Neural progenitor cell (in vitro differentiated cells): Measurements from ENCODE around the gene TUBAL3. TPM values are rescaled to one million over a fixed set of nuclear protein-coding genes. Genes with fewer than 3 reads are reported as not detected.

Experiments used
- DNase-seq: peaks from one replicate; pipeline ENCODE4 v3.0.0-alpha.2; 2016; ENCODE audit warnings: low spot score
- H2AFZ ChIP-seq: fragments of 200-600 bp; sonication (generic); replicated peaks from 2 replicates; pipeline ENCODE4 v1.6.1; 2016; ENCODE audit warnings: antibody characterized with exemption
- H3F3A ChIP-seq: fragments of 200-600 bp; sonication (generic); 2 replicates; pipeline ENCODE4 v1.6.1; 2016; ENCODE audit warnings: antibody characterized with exemption, low read depth
- H3K27ac ChIP-seq: fragments of 200-600 bp; sonication (generic); 2 replicates; pipeline ENCODE4 v1.5.1; 2016; ENCODE audit warnings: mild to moderate bottlenecking
- H3K27me3 ChIP-seq: fragments of 200-600 bp; sonication (generic); 2 replicates; pipeline ENCODE4 v1.6.1; 2016; ENCODE audit warnings: mild to moderate bottlenecking, moderate library complexity
- H3K36me3 ChIP-seq: fragments of 200-600 bp; sonication (generic); 2 replicates; pipeline ENCODE4 v1.5.1; 2016
- H3K4me1 ChIP-seq: fragments of 200-600 bp; sonication (generic); 2 replicates; pipeline ENCODE4 v1.6.1; 2016; ENCODE audit warnings: mixed run types
- H3K4me2 ChIP-seq: fragments of 200-600 bp; sonication (generic); 2 replicates; pipeline ENCODE4 v1.6.1; 2016
- H3K4me3 ChIP-seq: fragments of 200-600 bp; sonication (generic); 2 replicates; pipeline ENCODE4 v1.5.1; 2016
- H3K79me2 ChIP-seq: fragments of 200-600 bp; sonication (generic); 2 replicates; pipeline ENCODE4 v1.6.1; 2016; ENCODE audit warnings: low read depth
- H3K9ac ChIP-seq: fragments of 200-600 bp; sonication (generic); 2 replicates; pipeline ENCODE4 v1.6.1; 2016
- H3K9me3 ChIP-seq: fragments of 200-600 bp; sonication (generic); 2 replicates; pipeline ENCODE4 v1.5.1; 2016; ENCODE audit warnings: low read depth
- H4K20me1 ChIP-seq: fragments of 200-600 bp; sonication (generic); 2 replicates; pipeline ENCODE4 v1.6.1; 2016; ENCODE audit warnings: low read depth
- H3K27ac Mint-ChIP-seq: 3 replicates; pipeline ENCODE4 v1.8.0; 2021; ENCODE audit warnings: mixed read lengths
- H3K27me3 Mint-ChIP-seq: 2 replicates; pipeline ENCODE4 v1.8.0; 2022; ENCODE audit warnings: low read depth, mild to moderate bottlenecking, inconsistent platforms, moderate library complexity, mixed read lengths; ENCODE audit not compliant: insufficient read depth
- H3K36me3 Mint-ChIP-seq: 3 replicates; pipeline ENCODE4 v1.8.0; 2021; ENCODE audit warnings: mixed read lengths
- H3K4me1 Mint-ChIP-seq: 3 replicates; pipeline ENCODE4 v1.8.0; 2021; ENCODE audit warnings: mixed read lengths
- H3K4me3 Mint-ChIP-seq: 3 replicates; pipeline ENCODE4 v1.8.0; 2021; ENCODE audit warnings: mild to moderate bottlenecking, moderate library complexity, mixed read lengths
- H3K9me3 Mint-ChIP-seq: 3 replicates; pipeline ENCODE4 v1.8.0; 2020; ENCODE audit warnings: mixed read lengths
- CTCF ChIP-seq: fragments of 200-600 bp; sonication (generic); IDR thresholded peaks from 2 replicates; pipeline ENCODE4 v1.5.1; 2017; ENCODE audit warnings: antibody characterized with exemption, mild to moderate bottlenecking
- EZH2 ChIP-seq: fragments of 200-600 bp; sonication (generic); IDR thresholded peaks from 2 replicates; pipeline ENCODE4 v1.6.1; 2017; ENCODE audit warnings: antibody characterized with exemption, mild to moderate bottlenecking, moderate library complexity
- EZH2phosphoT487 ChIP-seq: fragments of 200-600 bp; sonication (generic); IDR thresholded peaks from 2 replicates; pipeline ENCODE4 v1.6.1; 2017; ENCODE audit warnings: antibody characterized with exemption
- total RNA-seq: library from RNA; depleted of rRNA; stranded (reverse); fragments of >200 nt; gene quantifications from 2 replicates; pipeline ENCODE4 v1.2.3, GENCODE V29; 2015; ENCODE audit warnings: low replicate concordance

Gene TUBAL3
- total RNA-seq, 1 donor from 2014 or later: not detected

GRCh38 chr10:5434017-5434753 lies 29.6 kb upstream of the TUBAL3 start:
- Mint-ChIP-seq H3K36me3 (peaks cover 16% of the 10 kb centered on the region), H3K9me3 (peaks cover 9% of the 10 kb centered on the region), H3K27ac (no peak overlapping the region), H3K4me3 (no peak overlapping the region), H3K27me3 (no peaks in the 10 kb centered on the region), H3K4me1 (no peaks in the 10 kb centered on the region)
- Histone ChIP-seq H2AFZ (no peak overlapping the region), H3K9me3 (no peaks in the 10 kb centered on the region), H3K79me2 (peaks cover 35% of the 10 kb centered on the region), H3K4me2 (no peak overlapping the region), H3K27ac (peak overlapping the region; percentile 32), H3F3A (peaks cover 11% of the 10 kb centered on the region), H3K4me1 (no peaks in the 10 kb centered on the region), H3K27me3 (no peaks in the 10 kb centered on the region), H3K4me3 (no peak overlapping the region), H3K9ac (no peak overlapping the region), H3K36me3 (peaks cover 15% of the 10 kb centered on the region), H4K20me1 (peaks cover 4% of the 10 kb centered on the region)
- no peak for TF ChIP-seq EZH2phosphoT487
- peak; percentile 74 for TF ChIP-seq CTCF
- no peak for TF ChIP-seq EZH2
- DNase-seq: peak; percentile 58

- Mint-ChIP-seq H3K4me3 (no peak overlapping the region), H3K27ac (no peak overlapping the region), H3K4me1 (no peaks in the 10 kb centered on the region), H3K27me3 (no peaks in the 10 kb centered on the region), H3K9me3 (peaks cover 9% of the 10 kb centered on the region), H3K36me3 (peaks cover 19% of the 10 kb centered on the region)
- H3K9me3 ChIP-seq: no peaks in the 10 kb centered on the region
- H2AFZ ChIP-seq: no peak overlapping the region
- peaks cover 34% of the 10 kb centered on the region for H3K79me2 ChIP-seq
- peaks cover 4% of the 10 kb centered on the region for H4K20me1 ChIP-seq
- no peak for DNase-seq
- peak overlapping the region; percentile 34 for H3K27ac ChIP-seq
- no peaks in the 10 kb centered on the region for H3K27me3 ChIP-seq
- no peak overlapping the region for H3K4me3 ChIP-seq
- no peak for TF ChIP-seq EZH2phosphoT487
- peaks cover 18% of the 10 kb centered on the region for H3K36me3 ChIP-seq
- H3K4me1 ChIP-seq: no peaks in the 10 kb centered on the region
- no peak overlapping the region for H3K9ac ChIP-seq
- no peak overlapping the region for H3K4me2 ChIP-seq
- peaks cover 11% of the 10 kb centered on the region for H3F3A ChIP-seq
Measured at GRCh38 chr10:5433182-5433581, 28.6 kb upstream of the TUBAL3 start.

GRCh38 chr10:5428133-5428532 lies 23.5 kb upstream of the TUBAL3 start:
- Histone ChIP-seq H3K27ac (no peak overlapping the region), H3K9ac (no peak overlapping the region), H4K20me1 (peaks cover 27% of the 10 kb centered on the region), H3K4me1 (no peaks in the 10 kb centered on the region), H2AFZ (no peak overlapping the region), H3K27me3 (no peaks in the 10 kb centered on the region), H3K4me3 (no peak overlapping the region), H3K36me3 (peaks cover 18% of the 10 kb centered on the region), H3K79me2 (peaks cover 47% of the 10 kb centered on the region), H3F3A (peaks cover 4% of the 10 kb centered on the region), H3K4me2 (no peak overlapping the region), H3K9me3 (no peaks in the 10 kb centered on the region)
- Mint-ChIP-seq H3K27ac (no peak overlapping the region), H3K9me3 (peaks cover 9% of the 10 kb centered on the region), H3K4me1 (peaks cover 13% of the 10 kb centered on the region), H3K4me3 (no peak overlapping the region), H3K27me3 (no peaks in the 10 kb centered on the region), H3K36me3 (peaks cover 31% of the 10 kb centered on the region)
- DNase-seq: no peak
- TF ChIP-seq EZH2 (no peak), CTCF (no peak), EZH2phosphoT487 (no peak)

- peaks cover 9% of the 10 kb centered on the region for H3K36me3 ChIP-seq
- H3K9me3 ChIP-seq: no peaks in the 10 kb centered on the region
- Mint-ChIP-seq H3K4me1 (peaks cover 13% of the 10 kb centered on the region), H3K27ac (peak overlapping the region; percentile 41), H3K36me3 (peaks cover 41% of the 10 kb centered on the region), H3K27me3 (peaks cover 2% of the 10 kb centered on the region), H3K4me3 (no peak overlapping the region), H3K9me3 (peaks cover 25% of the 10 kb centered on the region)
- H3K27me3 ChIP-seq: no peaks in the 10 kb centered on the region
- H3K79me2 ChIP-seq: peaks cover 76% of the 10 kb centered on the region
- no peak overlapping the region for H2AFZ ChIP-seq
- H3K9ac ChIP-seq: no peak overlapping the region
- no peak overlapping the region for H3K27ac ChIP-seq
- no peak for DNase-seq
- peaks cover 27% of the 10 kb centered on the region for H4K20me1 ChIP-seq
- H3K4me1 ChIP-seq: no peaks in the 10 kb centered on the region
- H3K4me2 ChIP-seq: no peak overlapping the region
- TF ChIP-seq CTCF (no peak), EZH2 (no peak)
- H3F3A ChIP-seq: no peaks in the 10 kb centered on the region
- H3K4me3 ChIP-seq: no peak overlapping the region
Measured at GRCh38 chr10:5424751-5425150, 20.1 kb upstream of the TUBAL3 start.
